HG03135 (cell line): ENCODE measurements around the gene DCAF6.
"Not testable (repeated sequence)": the region's sequence is repeated elsewhere in the genome, so short reads cannot be mapped to it uniquely, and the experiment has no call there.

Experiments used
- ATAC-seq: cut with Tn5 transposase; IDR thresholded peaks from one replicate; pipeline ENCODE4 v1.9.1; 2021; ENCODE audit warnings: mild to moderate bottlenecking, moderate library complexity; ENCODE audit not compliant: unreplicated experiment

The DCAF6 gene

DNA sequence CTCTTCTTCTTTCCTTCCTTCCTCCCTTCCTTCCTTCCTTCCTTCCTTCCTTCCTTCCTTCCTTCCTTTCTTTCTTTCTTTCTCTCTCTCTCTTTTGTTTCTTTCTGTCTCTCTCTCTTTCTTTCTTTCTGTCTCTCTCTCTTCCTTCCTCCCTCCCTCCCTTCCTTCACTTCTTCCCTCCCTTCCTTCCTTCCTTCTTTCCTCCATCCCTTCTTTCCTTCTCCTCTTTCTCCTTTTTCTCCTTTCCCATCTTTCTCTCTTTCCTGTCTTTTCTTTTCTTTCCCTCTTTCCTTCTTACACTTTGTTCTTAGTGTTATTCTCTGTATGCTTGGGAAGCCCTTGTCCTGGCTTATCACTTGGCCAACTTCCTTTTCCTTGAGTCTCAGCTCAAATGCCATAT, 72.8 kb downstream of the DCAF6 start:
- ATAC-seq, result no peak

DNA sequence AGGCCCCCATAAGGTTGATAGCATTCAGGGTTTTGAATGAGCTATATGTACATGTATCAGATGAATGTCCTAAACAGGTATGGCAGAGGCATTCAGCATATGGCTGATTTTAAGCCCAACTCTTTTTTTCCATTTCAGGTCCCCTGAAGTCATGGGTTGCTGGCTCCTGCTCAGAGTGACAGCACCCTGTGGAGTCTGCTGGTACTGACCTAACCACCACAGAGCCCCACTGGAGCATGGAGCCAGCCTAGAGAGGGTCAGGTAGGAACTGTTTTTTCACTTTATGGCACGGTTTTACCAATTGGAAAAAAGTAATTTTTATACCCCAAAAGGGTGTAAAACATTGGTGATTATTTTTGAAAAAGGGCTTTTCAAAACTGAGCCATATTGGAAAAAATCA, 82.9 kb downstream of the DCAF6 start:
- ATAC-seq, result no peak

- no peak for ATAC-seq
Measured at GRCh38 chr1:168031198-168031597, 94.7 kb downstream of the DCAF6 start.

DNA sequence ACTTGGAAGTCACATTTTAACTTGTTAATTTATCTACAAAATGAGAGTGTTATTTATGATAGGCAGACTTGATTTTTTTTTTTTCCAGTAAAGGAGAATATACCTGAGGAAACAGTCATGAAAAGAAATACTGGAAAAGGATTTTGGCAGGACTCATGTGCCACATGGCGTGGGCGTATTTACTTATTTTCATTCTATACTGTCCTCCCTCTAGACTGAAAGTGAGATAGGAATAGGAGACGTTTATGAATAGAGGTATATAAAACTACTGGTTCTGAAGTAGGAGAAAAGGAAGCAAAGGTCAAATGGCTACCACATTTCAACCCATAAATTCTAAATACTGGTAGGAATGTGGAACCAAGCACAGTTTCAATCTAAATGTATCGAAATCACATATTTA, 95.1 kb downstream of the DCAF6 start:
- ATAC-seq, result no peak

DNA sequence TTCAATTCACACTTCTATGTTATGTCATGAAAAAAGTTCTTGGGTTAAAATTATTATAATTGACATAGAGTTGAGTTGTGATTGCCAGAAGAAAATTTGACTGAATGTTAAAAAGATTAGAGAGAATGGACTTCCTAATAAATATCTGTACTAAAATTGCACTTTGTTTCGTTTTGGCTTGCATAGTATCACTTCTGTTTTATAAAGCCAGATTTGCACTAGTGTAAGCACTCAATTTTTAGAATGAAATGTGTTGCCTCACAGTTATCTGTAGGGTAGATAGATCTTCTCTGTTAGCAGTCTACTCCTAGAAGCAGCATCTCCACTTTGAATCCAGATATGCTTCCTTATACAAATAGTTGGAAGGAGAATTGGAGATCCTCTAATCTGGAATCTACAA, 95.5 kb downstream of the DCAF6 start:
- ATAC-seq, result no peak

GRCh38 chr1:168035345-168035744, 98.9 kb downstream of the DCAF6 start:
- no peak for ATAC-seq

DNA sequence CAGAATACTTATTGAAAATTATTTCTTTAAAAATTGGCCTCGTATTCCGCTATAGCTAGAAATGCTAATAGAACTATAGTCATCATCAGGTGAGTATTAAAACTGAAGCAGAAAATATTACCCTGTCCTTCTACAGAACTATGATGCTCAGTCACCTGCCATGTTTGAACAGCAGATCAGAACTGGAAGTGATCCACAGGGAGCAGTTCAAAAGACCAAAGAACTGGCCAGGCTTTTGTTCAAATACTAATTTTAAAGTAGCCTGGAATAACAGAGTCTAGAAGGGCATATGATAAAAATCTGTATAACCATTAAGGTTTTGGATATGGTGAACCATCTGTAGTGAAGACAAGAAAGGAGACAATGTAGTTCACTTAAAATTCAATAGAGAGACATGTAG, 105.9 kb downstream of the DCAF6 start:
- no peak for ATAC-seq

DNA sequence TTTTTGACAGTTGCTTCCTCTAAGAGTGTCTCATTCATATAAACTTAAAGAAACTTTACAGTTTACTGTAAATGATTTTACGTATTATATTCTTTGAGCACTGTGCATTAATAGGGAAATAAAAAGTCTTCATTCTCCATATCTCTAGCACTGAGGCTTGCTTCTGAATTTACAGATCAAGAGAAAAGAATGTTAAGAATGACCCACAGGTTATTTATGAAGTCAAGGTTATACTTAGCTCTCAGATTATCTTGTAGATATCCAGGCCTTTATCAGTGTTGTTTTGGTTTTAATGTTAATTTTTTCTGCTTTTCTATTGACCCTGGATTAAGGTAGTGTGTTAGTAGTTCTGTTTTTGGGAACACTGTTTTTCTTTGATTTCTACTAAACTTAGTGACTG, 108.8 kb downstream of the DCAF6 start:
- ATAC-seq, result no peak

GRCh38 chr1:168050307-168050706, 113.8 kb downstream of the DCAF6 start:
- ATAC-seq, result no peak

DNA sequence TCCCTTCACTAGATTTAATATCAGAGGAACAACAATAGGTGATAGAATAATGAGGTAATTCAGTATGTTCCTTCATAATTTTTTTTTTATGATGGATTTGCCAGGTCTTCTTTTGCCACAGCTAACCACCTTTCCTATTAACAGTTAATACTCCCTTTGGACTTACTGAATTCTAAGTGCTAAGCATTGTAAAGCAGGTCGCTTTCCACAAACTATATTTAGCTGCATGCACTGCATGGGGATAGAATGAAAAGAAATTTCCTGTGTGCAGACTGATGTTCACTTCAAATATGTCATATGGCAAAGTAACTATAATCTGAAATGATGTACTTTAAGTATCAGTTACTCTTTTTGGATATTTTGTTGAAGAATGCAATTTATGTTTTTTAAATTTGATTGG, 114.4 kb downstream of the DCAF6 start:
- ATAC-seq, result no peak

GRCh38 chr1:168053681-168054080, 117.2 kb downstream of the DCAF6 start:
- ATAC-seq, result no peak

DNA sequence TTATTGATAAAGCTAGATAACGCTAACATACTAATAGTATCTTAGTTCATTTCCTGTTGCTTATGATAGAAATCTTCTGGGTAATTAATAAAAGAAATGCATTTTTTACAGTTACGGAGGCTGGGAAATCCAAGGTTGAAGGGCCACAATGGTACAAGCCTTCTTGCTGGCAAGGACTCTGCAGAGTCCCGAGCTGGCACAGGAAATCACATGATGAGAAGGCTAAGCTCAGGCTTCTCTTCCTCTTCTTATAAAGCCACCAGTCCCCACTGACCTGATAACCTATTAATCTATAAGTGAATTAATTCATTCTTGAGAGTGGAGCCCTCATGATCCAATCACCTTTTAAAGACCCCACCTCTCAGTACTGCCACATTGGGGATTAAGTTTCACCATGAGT, 117.6 kb downstream of the DCAF6 start:
- ATAC-seq, result no peak

GRCh38 chr1:168056152-168056551, 119.7 kb downstream of the DCAF6 start:
- ATAC-seq, result not testable (repeated sequence)

- ATAC-seq, result no peak
Measured at GRCh38 chr1:168057355-168057754, 120.9 kb downstream of the DCAF6 start.

DNA sequence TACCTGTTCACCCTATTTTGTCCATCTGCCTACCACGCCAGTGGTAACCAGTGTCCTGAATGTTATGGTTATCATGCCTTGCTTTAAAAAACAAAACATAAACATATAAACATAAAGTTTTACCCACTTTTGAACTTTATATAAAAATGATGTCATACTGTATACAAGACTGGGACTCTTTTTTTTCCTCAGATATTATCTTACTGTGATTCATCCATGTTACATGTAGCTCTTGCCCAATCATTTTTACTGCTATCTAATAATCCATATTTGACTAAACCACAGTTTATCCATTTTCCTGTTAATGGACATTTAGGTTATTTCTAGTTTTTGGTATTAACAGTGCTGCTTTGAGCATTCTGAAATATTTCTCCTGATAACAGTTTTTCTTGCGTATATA, 121.4 kb downstream of the DCAF6 start:
- ATAC-seq, result no peak

DNA sequence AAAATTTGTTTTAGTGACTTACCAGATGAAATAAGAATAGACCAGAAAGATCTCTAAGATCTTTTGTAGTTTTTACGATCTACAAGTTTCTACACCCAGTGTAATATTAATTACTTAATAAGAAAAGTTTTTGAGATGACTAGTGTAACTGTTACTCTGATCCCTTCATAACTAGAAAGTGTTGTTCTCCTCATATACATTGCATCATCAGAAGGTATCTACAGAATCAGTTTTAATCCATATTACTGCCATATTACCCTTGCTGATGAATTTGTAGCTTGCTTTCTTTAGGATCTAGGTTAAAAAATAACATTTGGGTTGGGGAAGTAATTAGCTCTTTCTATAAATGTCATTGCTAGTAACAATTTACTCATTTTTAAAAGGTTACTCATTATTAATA, 127.7 kb downstream of the DCAF6 start:
- no peak for ATAC-seq

GRCh38 chr1:168065506-168065905, 129.0 kb downstream of the DCAF6 start:
- ATAC-seq, result no peak

DNA sequence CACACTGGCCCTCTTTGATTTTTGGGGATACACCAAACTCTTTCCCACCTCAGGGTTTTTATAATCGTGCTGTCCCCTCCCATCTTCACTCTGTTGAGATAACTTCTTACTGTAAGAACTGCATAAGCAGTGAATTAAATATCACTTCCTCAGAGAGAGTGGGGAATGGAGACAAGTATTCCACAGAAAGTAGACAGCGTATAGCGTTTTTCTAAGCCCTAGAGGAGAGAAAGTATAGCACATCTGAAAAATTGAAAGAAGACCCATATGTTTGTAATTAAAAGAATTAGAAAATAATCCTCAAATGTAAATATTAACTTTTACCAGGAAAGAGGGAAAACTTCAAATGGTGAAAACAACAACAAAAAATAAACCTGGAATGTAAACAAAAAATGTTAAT, 132.9 kb downstream of the DCAF6 start:
- ATAC-seq, result no peak

DNA sequence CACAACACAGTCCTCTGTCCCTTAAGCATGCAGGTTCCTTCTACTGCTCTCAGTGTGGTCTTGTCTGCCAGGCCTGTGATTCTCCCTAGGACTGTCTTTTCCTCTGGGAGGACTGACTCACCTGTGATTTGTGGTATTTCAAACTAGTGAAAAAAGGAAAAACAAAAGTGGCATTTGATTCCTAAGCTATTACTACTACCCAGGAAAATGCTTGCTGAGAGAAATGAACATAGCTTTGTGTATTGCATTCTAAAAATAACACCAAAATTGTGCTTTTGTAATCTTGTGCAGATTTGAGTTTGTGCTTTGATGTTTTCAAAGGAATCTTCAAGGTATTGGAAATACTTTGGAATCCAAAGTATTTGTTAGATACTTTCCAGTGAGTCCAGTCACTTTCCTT, 143.3 kb downstream of the DCAF6 start:
- ATAC-seq, result no peak

DNA sequence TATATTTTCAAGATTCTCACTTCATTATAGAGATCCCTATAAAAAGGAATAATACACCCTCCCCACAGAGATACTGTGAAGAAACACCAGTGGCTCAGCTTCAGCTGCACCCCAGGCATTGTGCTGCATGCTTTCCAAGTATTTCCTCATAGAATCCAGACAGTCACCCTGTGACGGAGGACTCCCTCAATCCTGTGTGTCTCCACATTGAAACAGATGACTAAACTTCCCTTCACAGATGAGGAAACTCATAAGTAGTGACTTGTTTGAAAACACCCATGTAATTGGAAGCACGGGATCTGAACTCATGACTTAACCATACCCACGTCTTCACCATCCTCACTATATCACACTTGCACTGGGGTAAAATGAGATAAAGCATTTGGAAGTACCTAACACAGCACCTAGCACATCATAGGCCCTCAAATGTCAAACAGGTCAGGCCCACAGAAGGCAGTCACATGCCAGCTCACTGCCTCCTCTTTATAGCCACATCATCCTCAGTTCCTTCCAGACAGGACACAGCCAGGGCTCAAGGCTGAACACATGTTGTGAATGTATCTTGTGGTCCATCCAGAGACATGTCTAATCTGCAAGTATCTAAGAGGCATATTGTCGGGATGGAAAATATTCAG, 145.0 kb downstream of the DCAF6 start:
- ATAC-seq, result no peak

- ATAC-seq, result peak; percentile 87
Measured at GRCh38 chr1:168082008-168082876, 145.8 kb downstream of the DCAF6 start.

DNA sequence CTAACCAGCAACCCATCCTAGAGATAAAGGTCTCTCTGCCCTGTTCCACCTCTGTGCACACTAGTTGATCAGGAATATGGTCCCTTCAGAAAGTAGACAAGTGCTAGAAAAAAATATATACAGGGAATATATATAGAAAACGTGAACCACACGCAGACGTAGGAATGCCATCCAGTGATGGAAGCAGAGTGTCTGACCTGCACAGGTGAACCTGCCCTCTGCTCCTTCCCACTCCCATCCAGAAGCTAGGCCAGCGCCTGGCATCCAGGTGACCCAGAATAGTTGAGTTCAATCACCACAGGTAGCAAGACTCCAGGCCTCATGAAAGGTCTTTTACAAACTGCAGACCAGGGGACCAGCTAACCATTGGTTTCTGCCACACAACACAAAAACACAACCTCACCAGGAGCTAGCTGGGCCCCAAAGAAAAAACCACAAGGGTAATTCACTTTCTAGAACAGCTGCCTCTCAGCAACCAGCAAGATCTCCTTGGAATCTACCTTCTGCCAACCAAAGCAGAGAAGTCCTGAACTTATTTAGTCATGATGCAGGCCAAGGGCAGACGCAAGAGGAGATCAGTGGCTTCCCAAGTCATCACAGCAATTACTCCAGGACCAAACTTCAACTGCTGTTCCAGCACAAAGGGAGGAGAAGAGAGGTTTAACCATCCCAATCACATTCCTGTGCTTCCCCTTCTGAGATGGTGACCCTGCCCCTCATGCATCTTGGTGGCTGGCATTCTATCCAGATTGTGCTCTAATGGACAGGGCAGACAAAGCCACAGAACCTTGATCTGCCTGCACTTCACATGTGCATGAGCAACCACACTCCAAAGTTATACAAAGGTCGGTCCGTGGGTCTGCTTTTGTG, 147.2 kb downstream of the DCAF6 start:
- ATAC-seq, result no peak
